H9 (cell line): ENCODE results near the gene CD151. TPM values are rescaled to one million over a fixed set of nuclear protein-coding genes. Genes with fewer than 3 reads are reported as not detected.

ENCODE experiments used
- DNase-seq: peaks from one replicate; pipeline ENCODE4 v3.0.0-alpha.2; 2017
- H2AFZ ChIP-seq: one replicate; pipeline ENCODE4 v1.6.1; 2013; ENCODE audit warnings: mild to moderate bottlenecking, low read length, control low read depth, moderate library complexity
- H2AK5ac ChIP-seq: 2 replicates; pipeline ENCODE4 v1.6.1; 2013; ENCODE audit warnings: low read length, control low read depth, mixed read lengths; ENCODE audit not compliant: insufficient read length
- H2BK120ac ChIP-seq: one replicate; pipeline ENCODE4 v1.6.1; 2013; ENCODE audit warnings: low read depth, mild to moderate bottlenecking, low read length, control low read depth, inconsistent platforms; ENCODE audit not compliant: poor library complexity, severe bottlenecking
- H2BK12ac ChIP-seq: 2 replicates; pipeline ENCODE4 v1.6.1; 2013; ENCODE audit warnings: low read length, control low read depth, mixed read lengths, low read depth; ENCODE audit not compliant: insufficient read length
- H2BK15ac ChIP-seq: 2 replicates; pipeline ENCODE4 v1.6.1; 2013; ENCODE audit warnings: low read depth, low read length, control low read depth
- H2BK20ac ChIP-seq: one replicate; pipeline ENCODE4 v1.6.1; 2013; ENCODE audit warnings: low read depth, mild to moderate bottlenecking, low read length, control low read depth, inconsistent platforms; ENCODE audit not compliant: poor library complexity, severe bottlenecking
- H2BK5ac ChIP-seq: 2 replicates; pipeline ENCODE4 v1.6.1; 2013; ENCODE audit warnings: low read length, control low read depth, mixed read lengths; ENCODE audit not compliant: insufficient read length
- H3K14ac ChIP-seq: 2 replicates; pipeline ENCODE4 v1.6.1; 2013; ENCODE audit warnings: low read length, control low read depth; ENCODE audit not compliant: insufficient read depth
- H3K18ac ChIP-seq: 2 replicates; pipeline ENCODE4 v1.6.1; 2013; ENCODE audit warnings: low read depth, mild to moderate bottlenecking, mixed read lengths, low read length, control low read depth; ENCODE audit not compliant: insufficient read length
- H3K23ac ChIP-seq: 2 replicates; pipeline ENCODE4 v1.6.1; 2013; ENCODE audit warnings: low read length, control low read depth, mixed read lengths, low read depth; ENCODE audit not compliant: insufficient read length
- H3K23me2 ChIP-seq: 2 replicates; pipeline ENCODE4 v1.6.1; 2013; ENCODE audit warnings: low read depth, mild to moderate bottlenecking, mixed read lengths, low read length, control low read depth; ENCODE audit not compliant: insufficient read length, poor library complexity, severe bottlenecking
- H3K27ac ChIP-seq: 2 replicates; pipeline ENCODE4 v1.5.1; 2013; ENCODE audit warnings: low read length, control low read depth, mixed read lengths, low read depth; ENCODE audit not compliant: insufficient read length
- H3K27me3 ChIP-seq: 2 replicates; pipeline ENCODE4 v1.6.1; 2013; ENCODE audit warnings: low read length, control low read depth, inconsistent platforms; ENCODE audit not compliant: insufficient read depth
- H3K4ac ChIP-seq: 2 replicates; pipeline ENCODE4 v1.6.1; 2013; ENCODE audit warnings: low read depth, mild to moderate bottlenecking, control low read depth, inconsistent platforms, low read length, moderate library complexity
- H3K4me1 ChIP-seq: 2 replicates; pipeline ENCODE4 v1.6.1; 2013; ENCODE audit warnings: low read length, control low read depth, inconsistent platforms; ENCODE audit not compliant: insufficient read depth
- H3K4me2 ChIP-seq: 2 replicates; pipeline ENCODE4 v1.6.1; 2013; ENCODE audit warnings: low read length, control low read depth, mixed read lengths; ENCODE audit not compliant: insufficient read length, insufficient read depth
- H3K56ac ChIP-seq: 2 replicates; pipeline ENCODE4 v1.6.1; 2013; ENCODE audit warnings: low read depth, mild to moderate bottlenecking, mixed read lengths, low read length, control low read depth; ENCODE audit not compliant: insufficient read length
- H3K79me1 ChIP-seq: 2 replicates; pipeline ENCODE4 v1.6.1; 2013; ENCODE audit warnings: low read depth, mild to moderate bottlenecking, moderate library complexity, low read length, control low read depth, inconsistent platforms; ENCODE audit not compliant: insufficient read depth, poor library complexity, severe bottlenecking
- H3K79me2 ChIP-seq: 2 replicates; pipeline ENCODE4 v1.6.1; 2013; ENCODE audit warnings: low read length, control low read depth, inconsistent platforms; ENCODE audit not compliant: insufficient read depth
- H3K9ac ChIP-seq: 2 replicates; pipeline ENCODE4 v1.6.1; 2013; ENCODE audit warnings: low read length, control low read depth, mixed read lengths; ENCODE audit not compliant: insufficient read length; ENCODE audit errors: extremely low read depth
- H3K9me3 ChIP-seq: one replicate; pipeline ENCODE4 v1.6.1; 2013; ENCODE audit warnings: low read depth, low read length, inconsistent platforms; ENCODE audit not compliant: control insufficient read depth
- H3T11ph ChIP-seq: one replicate; pipeline ENCODE4 v1.6.1; 2013; ENCODE audit warnings: mild to moderate bottlenecking, low read length, control low read depth, inconsistent platforms
- H4K20me1 ChIP-seq: one replicate; pipeline ENCODE4 v1.6.1; 2013; ENCODE audit not compliant: control insufficient read depth, insufficient read length, insufficient read depth
- H4K5ac ChIP-seq: 2 replicates; pipeline ENCODE4 v1.6.1; 2013; ENCODE audit warnings: low read depth, mild to moderate bottlenecking, mixed read lengths, low read length, control low read depth; ENCODE audit not compliant: insufficient read length
- H4K8ac ChIP-seq: replicated peaks from 2 replicates; pipeline ENCODE4 v1.6.1; 2013; ENCODE audit warnings: low read length, control low read depth, mixed read lengths, low read depth; ENCODE audit not compliant: insufficient read length
- H4K91ac ChIP-seq: 2 replicates; pipeline ENCODE4 v1.6.1; 2013; ENCODE audit warnings: low read depth, mild to moderate bottlenecking, moderate library complexity, mixed read lengths, low read length, control low read depth; ENCODE audit not compliant: insufficient read length
- H3K27ac Mint-ChIP-seq, 3 experiments: 2 replicates in 2 of 3; 3 replicates in 1 of 3; pipeline ENCODE4 v1.8.0; 2020 to 2021; ENCODE audit warnings: mixed read lengths in 3 of 3, mild to moderate bottlenecking in 1 of 3, moderate library complexity in 1 of 3
- H3K27me3 Mint-ChIP-seq: 2 replicates; pipeline ENCODE4 v1.8.0; 2021; ENCODE audit warnings: low read depth, mild to moderate bottlenecking, moderate library complexity, mixed read lengths
- H3K36me3 Mint-ChIP-seq, 3 experiments: 2 replicates in 2 of 3; 3 replicates in 1 of 3; pipeline ENCODE4 v1.8.0; 2020 to 2021; ENCODE audit warnings: low read depth in 3 of 3, mixed read lengths in 3 of 3; ENCODE audit not compliant: insufficient read depth in 1 of 3
- H3K4me1 Mint-ChIP-seq, 2 experiments: 2 replicates each; pipeline ENCODE4 v1.8.0; 2020; ENCODE audit warnings: mixed read lengths in 2 of 2
- H3K4me3 Mint-ChIP-seq, 2 experiments: 2 replicates in 1 of 2; 3 replicates in 1 of 2; pipeline ENCODE4 v1.8.0; 2020 to 2021; ENCODE audit warnings: mild to moderate bottlenecking in 2 of 2, mixed read lengths in 2 of 2, moderate library complexity in 1 of 2
- H3K9me3 Mint-ChIP-seq, 2 experiments: 2 replicates in 1 of 2; 3 replicates in 1 of 2; pipeline ENCODE4 v1.8.0; 2020; ENCODE audit warnings: mild to moderate bottlenecking in 2 of 2, mixed read lengths in 2 of 2, moderate library complexity in 1 of 2
- WGBS: extraction: QIAGEN DNeasy Blood & Tissue Kit; methylation state at CpG from one replicate; pipeline ENCODE4 v1.1.7; 2013; ENCODE audit warnings: missing lambda C conversion rate, low lambda C conversion rate, mixed read lengths; ENCODE audit not compliant: insufficient read length; ENCODE audit errors: extremely low coverage; 5-methylcytosine and 5-hydroxymethylcytosine counted together
- total RNA-seq: library from RNA; stranded (reverse); gene quantifications from 2 replicates; pipeline ENCODE4 v1.2.1, GENCODE V29; 2021
- TF ChIP-seq, protein P1 (sequence below): fragments of 200-600 bp; sonication (generic); conservative IDR thresholded peaks from 3 replicates; pipeline ENCODE4 v1.8.0; 2021; ENCODE audit warnings: antibody characterized with exemption, mild to moderate bottlenecking

The CD151 gene
- total RNA-seq, 1 experiment from 2014 or later = 138 TPM

GRCh38 chr11:787084-787675 is 45.6 kb upstream of the CD151 start:
- no peaks in the 10 kb centered on the region for H3K9me3 Mint-ChIP-seq
- no CpG with 5 or more reads among the region's 24 CpGs for WGBS

More at GRCh38 chr11:787084-787675, 45.6 kb upstream of the CD151 start:
- TF ChIP-seq, protein P1, sequence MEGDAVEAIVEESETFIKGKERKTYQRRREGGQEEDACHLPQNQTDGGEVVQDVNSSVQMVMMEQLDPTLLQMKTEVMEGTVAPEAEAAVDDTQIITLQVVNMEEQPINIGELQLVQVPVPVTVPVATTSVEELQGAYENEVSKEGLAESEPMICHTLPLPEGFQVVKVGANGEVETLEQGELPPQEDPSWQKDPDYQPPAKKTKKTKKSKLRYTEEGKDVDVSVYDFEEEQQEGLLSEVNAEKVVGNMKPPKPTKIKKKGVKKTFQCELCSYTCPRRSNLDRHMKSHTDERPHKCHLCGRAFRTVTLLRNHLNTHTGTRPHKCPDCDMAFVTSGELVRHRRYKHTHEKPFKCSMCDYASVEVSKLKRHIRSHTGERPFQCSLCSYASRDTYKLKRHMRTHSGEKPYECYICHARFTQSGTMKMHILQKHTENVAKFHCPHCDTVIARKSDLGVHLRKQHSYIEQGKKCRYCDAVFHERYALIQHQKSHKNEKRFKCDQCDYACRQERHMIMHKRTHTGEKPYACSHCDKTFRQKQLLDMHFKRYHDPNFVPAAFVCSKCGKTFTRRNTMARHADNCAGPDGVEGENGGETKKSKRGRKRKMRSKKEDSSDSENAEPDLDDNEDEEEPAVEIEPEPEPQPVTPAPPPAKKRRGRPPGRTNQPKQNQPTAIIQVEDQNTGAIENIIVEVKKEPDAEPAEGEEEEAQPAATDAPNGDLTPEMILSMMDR = no peak
- H4K91ac ChIP-seq = no peak overlapping the region
- no peak overlapping the region for H3T11ph ChIP-seq
- no peak overlapping the region for H3K27ac Mint-ChIP-seq
- no peaks in the 10 kb centered on the region for H3K9me3 ChIP-seq
- H2BK120ac ChIP-seq = no peak overlapping the region
- no peak overlapping the region for H4K5ac ChIP-seq
- no peak overlapping the region for H2BK12ac ChIP-seq
- no peak overlapping the region for H4K8ac ChIP-seq
- H3K23me2 ChIP-seq = peaks cover 4% of the 10 kb centered on the region
- H3K9ac ChIP-seq = no peak overlapping the region
- no peaks in the 10 kb centered on the region for H4K20me1 ChIP-seq
- H3K4me1 ChIP-seq = peaks cover 2% of the 10 kb centered on the region; the same call in 1 of the 2 replicates
- H2BK5ac ChIP-seq = no peak overlapping the region
- H2AFZ ChIP-seq = no peak overlapping the region
- H2BK15ac ChIP-seq = no peak overlapping the region
- no peak overlapping the region for H3K4me2 ChIP-seq
- no peak overlapping the region for H3K4ac ChIP-seq
- no peak overlapping the region for H3K23ac ChIP-seq
- DNase-seq = no peak
- peaks cover 10% of the 10 kb centered on the region for H3K27me3 Mint-ChIP-seq
- H2BK20ac ChIP-seq = no peak overlapping the region
- H2AK5ac ChIP-seq = no peak overlapping the region
- H3K18ac ChIP-seq = no peak overlapping the region
- H3K56ac ChIP-seq = no peak overlapping the region
- H3K79me2 ChIP-seq = no peaks in the 10 kb centered on the region
- no peak overlapping the region; a peak in 1 of 5 replicates for H3K4me3 Mint-ChIP-seq
- H3K36me3 Mint-ChIP-seq = peaks cover 3 to 13% (median 4%) of the 10 kb centered on the region in 3 experiments; a peak in 5 of 7 replicates
- H3K27ac ChIP-seq = no peak overlapping the region
- H3K14ac ChIP-seq = no peak overlapping the region; the same call in 1 of the 2 replicates
- H3K27me3 ChIP-seq = no peaks in the 10 kb centered on the region
- H3K4me1 Mint-ChIP-seq = peaks cover 18 to 40% of the 10 kb centered on the region in 2 experiments
- no peaks in the 10 kb centered on the region for H3K79me1 ChIP-seq
